Fibroblast of skin of back (primary cell): ENCODE measurements around the gene FARP2.
"Not testable (repeated sequence)": the region's sequence is repeated elsewhere in the genome, so short reads cannot be mapped to it uniquely, and the experiment has no call there.

ENCODE experiments used
- DNase-seq: peaks from one replicate; pipeline ENCODE4 v3.0.0-alpha.2; 2013

FARP2 gene

GRCh38 chr2:241410739-241411176, 54.7 kb downstream of the FARP2 start:
- DNase-seq = peak; percentile 12

GRCh38 chr2:241412144-241412543, 56.1 kb downstream of the FARP2 start:
- peak; percentile 93 for DNase-seq

- DNase-seq = not testable (repeated sequence)
These were observed 57.4 kb downstream of the FARP2 start for GRCh38 chr2:241413501-241413900.

GRCh38 chr2:241413929-241414580, 58.0 kb downstream of the FARP2 start:
- no peak for DNase-seq

- no peak for DNase-seq
These were observed 59.1 kb downstream of the FARP2 start for GRCh38 chr2:241415196-241415595.

- DNase-seq = no peak
These were observed 61.5 kb downstream of the FARP2 start for GRCh38 chr2:241417626-241418025.

- DNase-seq = no peak
These were observed 65.2 kb downstream of the FARP2 start for GRCh38 chr2:241421330-241421729.

GRCh38 chr2:241421942-241422341, 65.9 kb downstream of the FARP2 start:
- DNase-seq = not testable (repeated sequence)

- DNase-seq = no peak
These were observed 66.3 kb downstream of the FARP2 start for GRCh38 chr2:241422350-241422749.

GRCh38 chr2:241423489-241423888, 67.4 kb downstream of the FARP2 start:
- not testable (repeated sequence) for DNase-seq

GRCh38 chr2:241425368-241425767, 69.3 kb downstream of the FARP2 start:
- DNase-seq = no peak

GRCh38 chr2:241430178-241430577, 74.1 kb downstream of the FARP2 start:
- DNase-seq = no peak

GRCh38 chr2:241432824-241433448, 76.9 kb downstream of the FARP2 start:
- no peak for DNase-seq

- no peak for DNase-seq
These were observed 81.1 kb downstream of the FARP2 start for GRCh38 chr2:241437179-241437578.

- DNase-seq = no peak
These were observed 85.4 kb downstream of the FARP2 start for GRCh38 chr2:241441492-241441891.

- peak; percentile 28 for DNase-seq
These were observed 87.6 kb downstream of the FARP2 start for GRCh38 chr2:241443486-241444223.

GRCh38 chr2:241445426-241445825, 89.3 kb downstream of the FARP2 start:
- DNase-seq = no peak

GRCh38 chr2:241450092-241450491, 94.0 kb downstream of the FARP2 start:
- DNase-seq = not testable (repeated sequence)

- DNase-seq = no peak
These were observed 95.9 kb downstream of the FARP2 start for GRCh38 chr2:241451840-241452506.

GRCh38 chr2:241453919-241454318, 97.8 kb downstream of the FARP2 start:
- not testable (repeated sequence) for DNase-seq

GRCh38 chr2:241454837-241455485, 98.9 kb downstream of the FARP2 start:
- no peak for DNase-seq

- no peak for DNase-seq
These were observed 100.5 kb downstream of the FARP2 start for GRCh38 chr2:241456546-241456945.

GRCh38 chr2:241458687-241459086, 102.6 kb downstream of the FARP2 start:
- DNase-seq = no peak
